GM21367 (cell line): Measurements from ENCODE around the gene CD2.

Source experiments
- ATAC-seq: cut with Tn5 transposase; IDR thresholded peaks from one replicate; pipeline ENCODE4 v1.9.1; 2021; ENCODE audit not compliant: unreplicated experiment

Gene CD2

DNA sequence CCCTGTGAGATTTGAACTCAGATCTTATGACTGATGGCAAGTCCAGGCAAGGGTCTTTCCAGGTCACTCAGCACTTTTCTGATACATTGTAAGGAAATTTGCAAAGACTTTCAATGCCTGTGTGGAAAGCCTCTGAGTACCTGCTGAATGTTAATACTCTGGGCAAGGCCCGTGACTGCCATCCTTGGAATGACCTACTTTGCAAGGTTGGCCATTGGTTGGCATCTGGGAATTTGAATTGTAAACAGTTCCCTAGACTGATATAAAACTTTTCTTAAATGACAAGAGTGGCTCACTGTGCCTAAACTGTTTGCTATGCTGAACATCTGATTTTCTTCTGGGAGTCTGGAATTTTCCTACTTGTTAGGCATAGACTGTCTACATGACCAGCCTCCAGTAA lies 57.1 kb downstream of the CD2 start:
- ATAC-seq = no peak

GRCh38 chr1:116814926-116815723 lies 60.9 kb downstream of the CD2 start:
- no peak for ATAC-seq

- ATAC-seq = no peak
Observed at GRCh38 chr1:116817582-116818064, 63.4 kb downstream of the CD2 start.
